ENCODE results near the gene ZMAT3. TPM values are rescaled to one million over a fixed set of nuclear protein-coding genes. Genes with fewer than 3 reads are reported as not detected.
"Not testable (repeated sequence)": the region's sequence is repeated elsewhere in the genome, so short reads cannot be mapped to it uniquely, and the experiment has no call there.

The ZMAT3 gene
- polyA plus RNA-seq, 1 of the 3 experiments (the other 2 are of a cell fraction), result 11.9 TPM

DNA sequence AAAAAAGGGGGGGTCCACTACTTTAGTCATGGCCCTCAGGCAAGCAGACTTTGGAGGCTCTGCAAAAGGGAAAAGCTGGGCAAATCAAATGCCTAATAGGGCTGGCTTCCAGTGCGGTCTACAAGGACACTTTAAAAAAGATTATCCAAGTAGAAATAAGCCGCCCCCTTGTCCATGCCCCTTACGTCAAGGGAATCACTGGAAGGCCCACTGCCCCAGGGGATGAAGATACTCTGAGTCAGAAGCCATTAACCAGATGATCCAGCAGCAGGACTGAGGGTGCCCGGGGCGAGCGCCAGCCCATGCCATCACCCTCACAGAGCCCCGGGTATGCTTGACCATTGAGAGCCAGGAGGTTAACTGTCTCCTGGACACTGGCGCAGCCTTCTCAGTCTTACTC lies 15.3 kb downstream of the ZMAT3 start:
- no peak overlapping the region for H3K27ac ChIP-seq (ENCODE audit: low read depth in 2 of 2, low read length in 1 of 2)
- H3K9ac ChIP-seq, result no peak overlapping the region
- H3K79me2 ChIP-seq (ENCODE audit: insufficient read depth), result peaks cover 77% of the 10 kb centered on the region
- no peaks in the 10 kb centered on the region for H3K4me1 ChIP-seq (ENCODE audit: control insufficient read depth in 1 of 2, insufficient read depth in 2 of 2, low read depth in 1 of 2, low read length in 1 of 2)
- 100% methylated on average over 4 of the region's 8 CpGs for WGBS (ENCODE audit: low lambda C conversion rate)
- TF ChIP-seq, protein P1, sequence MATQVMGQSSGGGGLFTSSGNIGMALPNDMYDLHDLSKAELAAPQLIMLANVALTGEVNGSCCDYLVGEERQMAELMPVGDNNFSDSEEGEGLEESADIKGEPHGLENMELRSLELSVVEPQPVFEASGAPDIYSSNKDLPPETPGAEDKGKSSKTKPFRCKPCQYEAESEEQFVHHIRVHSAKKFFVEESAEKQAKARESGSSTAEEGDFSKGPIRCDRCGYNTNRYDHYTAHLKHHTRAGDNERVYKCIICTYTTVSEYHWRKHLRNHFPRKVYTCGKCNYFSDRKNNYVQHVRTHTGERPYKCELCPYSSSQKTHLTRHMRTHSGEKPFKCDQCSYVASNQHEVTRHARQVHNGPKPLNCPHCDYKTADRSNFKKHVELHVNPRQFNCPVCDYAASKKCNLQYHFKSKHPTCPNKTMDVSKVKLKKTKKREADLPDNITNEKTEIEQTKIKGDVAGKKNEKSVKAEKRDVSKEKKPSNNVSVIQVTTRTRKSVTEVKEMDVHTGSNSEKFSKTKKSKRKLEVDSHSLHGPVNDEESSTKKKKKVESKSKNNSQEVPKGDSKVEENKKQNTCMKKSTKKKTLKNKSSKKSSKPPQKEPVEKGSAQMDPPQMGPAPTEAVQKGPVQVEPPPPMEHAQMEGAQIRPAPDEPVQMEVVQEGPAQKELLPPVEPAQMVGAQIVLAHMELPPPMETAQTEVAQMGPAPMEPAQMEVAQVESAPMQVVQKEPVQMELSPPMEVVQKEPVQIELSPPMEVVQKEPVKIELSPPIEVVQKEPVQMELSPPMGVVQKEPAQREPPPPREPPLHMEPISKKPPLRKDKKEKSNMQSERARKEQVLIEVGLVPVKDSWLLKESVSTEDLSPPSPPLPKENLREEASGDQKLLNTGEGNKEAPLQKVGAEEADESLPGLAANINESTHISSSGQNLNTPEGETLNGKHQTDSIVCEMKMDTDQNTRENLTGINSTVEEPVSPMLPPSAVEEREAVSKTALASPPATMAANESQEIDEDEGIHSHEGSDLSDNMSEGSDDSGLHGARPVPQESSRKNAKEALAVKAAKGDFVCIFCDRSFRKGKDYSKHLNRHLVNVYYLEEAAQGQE (IDR thresholded peaks at IDR 0.05; ENCODE audit: low read depth, low read length), result no peak
- TF ChIP-seq SMC3 (IDR thresholded peaks at IDR 0.05; ENCODE audit: low read depth, low read length), result no peak
- TF ChIP-seq, protein P2, sequence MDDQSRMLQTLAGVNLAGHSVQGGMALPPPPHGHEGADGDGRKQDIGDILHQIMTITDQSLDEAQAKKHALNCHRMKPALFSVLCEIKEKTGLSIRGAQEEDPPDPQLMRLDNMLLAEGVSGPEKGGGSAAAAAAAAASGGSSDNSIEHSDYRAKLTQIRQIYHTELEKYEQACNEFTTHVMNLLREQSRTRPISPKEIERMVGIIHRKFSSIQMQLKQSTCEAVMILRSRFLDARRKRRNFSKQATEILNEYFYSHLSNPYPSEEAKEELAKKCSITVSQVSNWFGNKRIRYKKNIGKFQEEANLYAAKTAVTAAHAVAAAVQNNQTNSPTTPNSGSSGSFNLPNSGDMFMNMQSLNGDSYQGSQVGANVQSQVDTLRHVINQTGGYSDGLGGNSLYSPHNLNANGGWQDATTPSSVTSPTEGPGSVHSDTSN (IDR thresholded peaks at IDR 0.05), result no peak
- TF ChIP-seq, protein P3, sequence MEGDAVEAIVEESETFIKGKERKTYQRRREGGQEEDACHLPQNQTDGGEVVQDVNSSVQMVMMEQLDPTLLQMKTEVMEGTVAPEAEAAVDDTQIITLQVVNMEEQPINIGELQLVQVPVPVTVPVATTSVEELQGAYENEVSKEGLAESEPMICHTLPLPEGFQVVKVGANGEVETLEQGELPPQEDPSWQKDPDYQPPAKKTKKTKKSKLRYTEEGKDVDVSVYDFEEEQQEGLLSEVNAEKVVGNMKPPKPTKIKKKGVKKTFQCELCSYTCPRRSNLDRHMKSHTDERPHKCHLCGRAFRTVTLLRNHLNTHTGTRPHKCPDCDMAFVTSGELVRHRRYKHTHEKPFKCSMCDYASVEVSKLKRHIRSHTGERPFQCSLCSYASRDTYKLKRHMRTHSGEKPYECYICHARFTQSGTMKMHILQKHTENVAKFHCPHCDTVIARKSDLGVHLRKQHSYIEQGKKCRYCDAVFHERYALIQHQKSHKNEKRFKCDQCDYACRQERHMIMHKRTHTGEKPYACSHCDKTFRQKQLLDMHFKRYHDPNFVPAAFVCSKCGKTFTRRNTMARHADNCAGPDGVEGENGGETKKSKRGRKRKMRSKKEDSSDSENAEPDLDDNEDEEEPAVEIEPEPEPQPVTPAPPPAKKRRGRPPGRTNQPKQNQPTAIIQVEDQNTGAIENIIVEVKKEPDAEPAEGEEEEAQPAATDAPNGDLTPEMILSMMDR (IDR thresholded peaks at IDR 0.05), result no peak
- no peak for TF ChIP-seq FOSL2 (IDR thresholded peaks at IDR 0.05; ENCODE audit: borderline replicate concordance, low read depth)
- no peak for TF ChIP-seq TAF1 (IDR thresholded peaks at IDR 0.05; ENCODE audit: borderline replicate concordance, low read depth, low read length)
- no peak for TF ChIP-seq MEF2A (IDR thresholded peaks at IDR 0.05; ENCODE audit: borderline replicate concordance, low read depth)
- no peak for TF ChIP-seq TEAD4 (IDR thresholded peaks at IDR 0.05; ENCODE audit: borderline replicate concordance, insufficient read depth)
- no peak for TF ChIP-seq RCOR1 (IDR thresholded peaks at IDR 0.05; ENCODE audit: low read length)
- no peak for TF ChIP-seq POLR2AphosphoS5 (IDR thresholded peaks at IDR 0.05; ENCODE audit: low read depth, low read length)
- TF ChIP-seq NFIC (IDR thresholded peaks at IDR 0.05; ENCODE audit: borderline replicate concordance), result no peak
- TF ChIP-seq MXI1 (IDR thresholded peaks at IDR 0.05; ENCODE audit: low read depth, low read length), result no peak
- TF ChIP-seq RFX5 (IDR thresholded peaks at IDR 0.05; ENCODE audit: low read length), result no peak
- no peak for TF ChIP-seq EZH2phosphoT487 (IDR thresholded peaks at IDR 0.05; ENCODE audit: borderline replicate concordance, low read depth)
- TF ChIP-seq RXRA (IDR thresholded peaks at IDR 0.05; ENCODE audit: borderline replicate concordance, low read depth), result no peak
- TF ChIP-seq, protein P4, sequence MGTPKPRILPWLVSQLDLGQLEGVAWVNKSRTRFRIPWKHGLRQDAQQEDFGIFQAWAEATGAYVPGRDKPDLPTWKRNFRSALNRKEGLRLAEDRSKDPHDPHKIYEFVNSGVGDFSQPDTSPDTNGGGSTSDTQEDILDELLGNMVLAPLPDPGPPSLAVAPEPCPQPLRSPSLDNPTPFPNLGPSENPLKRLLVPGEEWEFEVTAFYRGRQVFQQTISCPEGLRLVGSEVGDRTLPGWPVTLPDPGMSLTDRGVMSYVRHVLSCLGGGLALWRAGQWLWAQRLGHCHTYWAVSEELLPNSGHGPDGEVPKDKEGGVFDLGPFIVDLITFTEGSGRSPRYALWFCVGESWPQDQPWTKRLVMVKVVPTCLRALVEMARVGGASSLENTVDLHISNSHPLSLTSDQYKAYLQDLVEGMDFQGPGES (IDR thresholded peaks at IDR 0.05; ENCODE audit: low read depth, low read length), result no peak
- ChIA-PET POLR2A (no interaction called here), CTCF (interaction anchor here (0.6 kb wide), 1 partner anchor 1136 kb away, joined by 3 read pairs; no protein-coding TSS in a partner anchor)
- H3K9me2 ChIP-seq, result no peaks in the 10 kb centered on the region
- H3F3A ChIP-seq (replicated peaks; ENCODE audit: insufficient read depth), result peaks cover 8% of the 10 kb centered on the region
- no peak overlapping the region for H3K4me2 ChIP-seq
- H3K4me3 ChIP-seq (ENCODE audit: low read depth in 2 of 2, low read length in 1 of 2), result no peak overlapping the region
- DNase-seq, result no peak
- H3K36me3 ChIP-seq (replicated peaks in 1 of 2; ENCODE audit: control insufficient read depth in 1 of 2, insufficient read depth in 2 of 2, low read length in 1 of 2), result peaks cover 19 to 26% of the 10 kb centered on the region in 2 experiments
- H3K27me3 ChIP-seq (ENCODE audit: insufficient read depth), result no peaks in the 10 kb centered on the region
- no peaks in the 10 kb centered on the region for H3K9me3 ChIP-seq
- peaks cover 44% of the 10 kb centered on the region; the same call in 1 of the 2 replicates for H4K20me1 ChIP-seq (ENCODE audit: insufficient read depth)
- no peak overlapping the region for H2AFZ ChIP-seq (ENCODE audit: low read depth)

DNA sequence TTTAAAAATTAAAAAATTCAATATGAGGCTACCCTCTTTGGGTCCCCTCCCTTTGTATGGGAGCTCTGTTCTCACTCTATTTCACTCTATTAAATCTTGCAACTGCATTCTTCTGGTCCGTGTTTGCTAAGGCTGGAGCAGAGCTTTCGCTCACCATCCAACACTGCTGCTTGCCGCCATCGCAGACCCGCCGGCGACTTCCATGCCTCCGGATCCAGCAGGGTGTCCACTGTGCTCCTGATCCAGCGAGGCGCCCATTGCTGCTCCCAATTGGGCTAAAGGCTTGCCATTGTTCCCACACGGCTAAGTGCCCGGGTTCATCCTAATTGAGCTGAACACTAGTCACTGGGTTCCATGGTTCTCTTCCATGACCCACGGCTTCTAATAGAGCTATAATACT lies 17.0 kb downstream of the ZMAT3 start:
- H2AFZ ChIP-seq (ENCODE audit: low read depth); H3K9ac ChIP-seq; POLR2A ChIA-PET; H3F3A ChIP-seq (replicated peaks; ENCODE audit: insufficient read depth); H3K27me3 ChIP-seq (ENCODE audit: insufficient read depth); H3K4me3 ChIP-seq (ENCODE audit: low read depth in 2 of 2, low read length in 1 of 2); DNase-seq; H3K4me2 ChIP-seq; H3K9me3 ChIP-seq; H3K4me1 ChIP-seq (ENCODE audit: control insufficient read depth in 1 of 2, insufficient read depth in 2 of 2, low read depth in 1 of 2, low read length in 1 of 2); H3K9me2 ChIP-seq; H3K27ac ChIP-seq (ENCODE audit: low read depth in 2 of 2, low read length in 1 of 2): not testable (repeated sequence)
- Histone ChIP-seq H3K79me2 (ENCODE audit: insufficient read depth) (peaks cover 77% of the 10 kb centered on the region), H3K36me3 (replicated peaks in 1 of 2; ENCODE audit: control insufficient read depth in 1 of 2, insufficient read depth in 2 of 2, low read length in 1 of 2) (peaks cover 15% of the 10 kb centered on the region in 2 experiments), H4K20me1 (ENCODE audit: insufficient read depth) (peaks cover 48% of the 10 kb centered on the region; the same call in 1 of the 2 replicates)
- 94% methylated on average over 10 of the region's 13 CpGs for WGBS (ENCODE audit: low lambda C conversion rate)
- CTCF ChIA-PET, result interaction anchor here (1.3 kb wide), 1 partner anchor 28 kb away, joined by 3 read pairs; no protein-coding TSS in a partner anchor

All from SK-N-SH (cell line).